ENCODE measurements around the gene DUSP5. TPM values are rescaled to one million over a fixed set of nuclear protein-coding genes. Genes with fewer than 3 reads are reported as not detected.
A peak's percentile ranks its signal among the peaks of the same experiment; 100 is the strongest.
"Not testable (repeated sequence)": the region's sequence is repeated elsewhere in the genome, so short reads cannot be mapped to it uniquely, and the experiment has no call there.

Gene DUSP5
- polyA plus RNA-seq, 6 donors from 2014 or later, result 6.0 to 29.7 (median 22.6) TPM

DNA sequence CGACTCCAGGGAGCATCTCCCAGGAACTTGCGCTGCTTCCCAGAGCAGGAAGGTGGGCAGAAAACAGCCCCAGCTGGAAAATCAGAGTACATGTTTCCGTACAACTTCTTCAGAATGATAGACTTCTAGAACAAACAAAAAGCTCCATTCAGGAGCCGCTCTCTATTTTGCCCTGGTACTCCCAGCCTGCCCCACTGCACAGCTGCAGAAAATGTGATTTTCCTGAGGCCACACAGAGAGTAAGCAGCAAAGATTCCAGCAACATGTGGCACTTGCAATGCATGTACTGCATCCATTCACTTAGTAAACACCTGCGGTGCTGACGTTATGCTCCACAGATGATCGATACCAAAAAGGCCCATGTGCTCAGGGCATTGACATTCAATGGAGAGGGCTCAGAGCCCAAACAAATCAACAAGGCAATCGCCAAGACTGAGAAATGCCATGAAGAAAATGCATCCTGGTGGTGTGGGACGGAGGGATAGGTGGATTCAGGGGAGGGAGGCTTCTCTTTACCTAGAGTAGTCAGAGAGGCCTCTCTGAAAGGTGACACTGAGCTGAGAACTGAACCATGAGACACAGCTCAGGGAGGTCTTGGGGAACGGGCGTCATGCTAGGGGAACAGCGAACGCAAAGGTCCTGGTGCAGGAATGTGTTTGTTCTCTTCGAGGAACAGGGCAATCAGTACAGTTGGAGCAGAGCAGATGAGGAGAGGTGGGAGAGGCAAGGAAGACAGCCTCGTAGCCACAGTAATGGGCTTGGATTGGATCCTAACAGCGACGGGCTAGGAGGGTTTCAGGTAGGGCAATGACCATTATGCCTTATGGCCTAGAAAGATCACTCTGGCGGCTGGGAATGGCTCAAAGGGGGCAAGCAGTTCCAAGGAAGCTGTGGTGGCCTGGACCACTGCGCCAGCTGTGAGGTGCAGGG, 35.3 kb upstream of the DUSP5 start:
- H3K4me3 Mint-ChIP-seq, result peak overlapping the region in 5 of 8 donors; percentile 6 to 63 (median 35)
- H3K4me1 Mint-ChIP-seq, result peaks cover 52 to 59% (median 58%) of the 10 kb centered on the region in 3 donors
- peaks cover 0 to 4% (median 0%) of the 10 kb centered on the region in 3 donors for H3K27me3 Mint-ChIP-seq
- H3K27ac Mint-ChIP-seq, result peak overlapping the region in 4 of 6 donors; percentile 33 to 68 (median 51)
- no peak for DNase-seq
- ATAC-seq (ENCODE audit: low read depth in 2 of 2), result no peak
- H3K36me3 Mint-ChIP-seq, result no peaks in the 10 kb centered on the region
- no peaks in the 10 kb centered on the region for H3K9me3 Mint-ChIP-seq

DNA sequence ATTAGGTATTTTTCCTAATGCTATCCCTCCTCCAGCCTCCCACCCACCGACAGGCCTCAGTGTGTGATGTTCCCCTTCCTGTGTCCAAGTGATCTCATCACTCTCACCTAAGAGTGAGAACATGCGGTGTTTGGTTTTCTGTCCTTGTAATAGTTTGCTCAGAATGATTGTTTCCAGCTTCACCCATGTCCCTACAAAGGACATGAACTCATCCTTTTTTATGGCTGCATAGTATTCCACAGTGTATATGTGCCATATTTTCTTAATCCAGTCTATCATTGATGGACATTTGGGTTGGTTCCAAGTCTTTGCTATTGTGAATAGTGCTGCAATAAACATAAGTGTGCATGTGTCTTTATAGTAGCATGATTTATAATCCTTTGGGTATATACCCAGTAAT, 29.4 kb upstream of the DUSP5 start:
- not testable (repeated sequence) for H3K4me1 Mint-ChIP-seq; H3K9me3 Mint-ChIP-seq; H3K27me3 Mint-ChIP-seq; ATAC-seq (ENCODE audit: low read depth in 2 of 2); H3K36me3 Mint-ChIP-seq; H3K4me3 Mint-ChIP-seq; DNase-seq
- peak overlapping the region in 2 of 6 donors; percentile 21 to 33 for H3K27ac Mint-ChIP-seq

DNA sequence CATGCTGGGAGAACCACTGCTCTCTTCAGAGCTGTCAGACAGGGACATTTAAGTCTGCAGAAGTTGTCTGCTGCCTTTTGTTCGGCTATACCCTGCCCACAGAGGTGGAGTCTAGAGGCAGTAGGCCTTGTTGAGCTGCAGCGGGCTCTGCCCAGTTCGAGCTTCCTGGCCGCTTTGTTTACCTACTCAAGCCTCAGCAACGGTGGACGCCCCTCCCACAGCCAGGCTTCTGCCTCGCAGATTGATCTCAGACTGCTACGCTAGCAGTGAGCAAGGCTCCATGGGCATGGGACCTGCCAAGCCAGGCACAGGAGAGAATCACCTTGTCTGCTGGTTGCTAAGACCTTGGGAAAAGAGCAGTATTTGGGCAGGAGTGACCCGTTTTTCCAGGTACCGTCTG, 27.2 kb upstream of the DUSP5 start:
- Mint-ChIP-seq H3K27ac (peak overlapping the region in 1 of 6 donors; percentile 61), H3K27me3 (peaks cover 0 to 14% (median 0%) of the 10 kb centered on the region in 3 donors)
- DNase-seq; H3K4me1 Mint-ChIP-seq; H3K9me3 Mint-ChIP-seq; H3K4me3 Mint-ChIP-seq; H3K36me3 Mint-ChIP-seq; ATAC-seq (ENCODE audit: low read depth in 2 of 2): not testable (repeated sequence)

DNA sequence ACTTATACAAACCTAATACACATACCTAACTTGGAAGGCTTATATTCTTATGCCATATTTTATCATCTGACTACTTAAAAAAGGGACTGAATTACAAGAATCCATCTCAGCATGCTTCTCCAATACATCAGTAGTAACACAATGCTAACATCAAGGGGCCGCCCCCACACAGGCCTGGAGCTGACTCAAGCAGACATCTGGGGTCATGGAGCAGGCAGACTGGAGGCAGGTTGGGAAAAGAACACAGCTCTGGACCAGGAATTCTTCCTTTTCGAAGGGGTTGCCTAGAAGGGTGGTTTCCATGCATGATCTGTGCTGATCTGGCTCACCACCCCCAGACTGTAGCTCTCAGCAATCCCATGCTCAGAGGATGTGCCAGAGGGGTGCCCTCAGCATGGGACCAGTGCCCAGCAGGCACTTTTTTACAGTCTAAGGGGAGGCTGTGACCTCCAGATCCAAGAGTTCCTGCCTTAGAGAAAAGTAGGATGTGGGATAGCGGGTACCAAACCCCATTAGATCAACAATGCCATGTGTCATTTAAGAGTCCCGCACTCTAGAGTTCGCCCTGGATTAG, 26.1 kb upstream of the DUSP5 start:
- Mint-ChIP-seq H3K36me3 (no peaks in the 10 kb centered on the region), H3K27ac (no peak overlapping the region), H3K4me3 (no peak overlapping the region), H3K9me3 (peaks cover 0 to 4% (median under 1%) of the 10 kb centered on the region in 7 donors), H3K4me1 (peaks cover 0 to 1% (median 0%) of the 10 kb centered on the region in 3 donors), H3K27me3 (peaks cover 0 to 14% (median 6%) of the 10 kb centered on the region in 3 donors)
- no peak for ATAC-seq (ENCODE audit: low read depth in 2 of 2)
- no peak for DNase-seq

DNA sequence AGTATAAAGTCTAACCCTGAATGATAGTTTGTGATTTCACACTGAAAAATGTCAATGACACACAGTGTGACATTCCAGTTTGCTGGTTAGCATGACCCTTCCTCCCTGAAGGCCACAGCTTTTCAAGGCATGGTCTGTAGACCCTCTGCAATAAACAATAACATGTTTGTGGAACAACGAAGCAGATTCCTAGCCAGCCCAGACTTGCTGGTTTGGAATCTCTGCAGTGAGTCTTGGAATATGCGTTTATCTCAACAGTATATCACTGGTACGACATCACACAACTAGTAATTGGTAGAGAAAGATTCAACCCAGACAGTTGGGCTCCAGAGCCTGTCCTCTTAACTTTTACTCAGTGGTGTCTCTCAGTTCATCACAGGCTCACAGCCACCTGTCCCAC, 23.7 kb upstream of the DUSP5 start:
- Mint-ChIP-seq H3K9me3 (peaks cover 0 to 4% (median 1%) of the 10 kb centered on the region in 7 donors), H3K4me3 (no peak overlapping the region)

DNA sequence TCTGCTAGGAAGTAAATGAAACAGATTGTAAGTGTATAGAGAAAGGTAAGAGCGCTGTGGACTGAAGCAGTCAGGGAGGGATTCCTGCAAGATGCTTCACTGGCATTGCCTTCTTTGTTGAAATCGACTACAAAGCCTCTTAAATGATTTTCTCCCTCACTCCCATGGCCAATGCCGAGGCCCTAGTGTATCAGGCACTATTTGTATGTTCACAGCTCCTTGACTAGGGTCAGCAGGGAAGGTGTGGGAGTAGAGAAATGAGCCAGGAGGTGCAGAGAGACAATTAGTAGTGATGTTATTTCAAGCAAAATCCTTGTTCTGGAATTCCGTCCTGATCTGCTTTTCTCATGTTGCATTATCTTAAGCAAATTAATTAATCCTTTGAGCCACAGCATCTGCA, 22.9 kb upstream of the DUSP5 start:
- DNase-seq (no peak), ATAC-seq (ENCODE audit: low read depth in 2 of 2) (no peak)
- H3K4me1 Mint-ChIP-seq, result peaks cover 0 to 3% (median 0%) of the 10 kb centered on the region in 3 donors
- no peak overlapping the region for H3K27ac Mint-ChIP-seq
- H3K9me3 Mint-ChIP-seq, result peaks cover 0 to 3% (median 0%) of the 10 kb centered on the region in 7 donors
- no peak overlapping the region for H3K4me3 Mint-ChIP-seq
- peaks cover 5 to 14% (median 12%) of the 10 kb centered on the region in 3 donors for H3K27me3 Mint-ChIP-seq
- no peaks in the 10 kb centered on the region for H3K36me3 Mint-ChIP-seq

More for the DNA sequence above, 23.7 kb upstream of the DUSP5 start:
- Mint-ChIP-seq H3K27me3 (peaks cover 5 to 14% (median 14%) of the 10 kb centered on the region in 3 donors), H3K36me3 (no peaks in the 10 kb centered on the region), H3K4me1 (peaks cover 0 to 3% (median 0%) of the 10 kb centered on the region in 3 donors), H3K27ac (no peak overlapping the region)
- ATAC-seq (ENCODE audit: low read depth in 2 of 2) (no peak), DNase-seq (no peak)

DNA sequence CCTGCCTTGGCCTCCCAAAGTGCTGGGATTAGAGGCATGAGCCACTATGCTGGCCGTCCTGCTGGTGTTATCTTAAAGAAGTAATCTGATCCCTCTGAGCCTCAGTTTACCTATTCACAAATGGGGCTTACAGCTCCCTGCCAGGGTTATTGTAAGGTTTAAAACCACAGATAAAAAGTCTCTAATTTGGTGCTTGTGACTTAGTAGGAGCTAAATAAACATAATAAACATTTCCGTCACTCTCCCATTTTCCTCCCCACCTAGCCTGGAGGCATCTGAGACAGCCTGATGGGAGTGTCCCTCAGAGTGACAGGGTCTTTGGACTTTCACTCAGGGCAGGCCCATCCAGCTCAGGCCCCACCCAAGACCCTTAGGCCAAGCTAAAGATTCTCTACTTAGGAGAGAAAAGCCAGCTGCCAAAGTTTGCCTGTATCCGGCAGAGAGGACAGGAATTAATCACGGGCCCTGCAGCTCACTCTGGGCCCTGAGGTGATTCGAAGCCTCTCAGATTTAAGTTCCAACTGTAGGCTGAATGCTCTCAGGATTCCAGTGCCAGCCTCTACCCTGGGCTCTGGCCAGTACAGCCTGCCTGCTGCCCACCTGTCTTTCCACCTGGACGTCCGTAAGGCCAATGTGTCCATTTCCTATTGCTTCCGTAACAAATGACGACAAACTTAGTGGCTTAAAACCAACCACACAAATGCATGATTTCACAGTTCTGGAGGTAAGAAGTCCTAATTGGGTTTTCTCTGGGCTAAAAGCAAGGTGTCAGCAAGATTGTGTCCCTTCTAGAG, 21.8 kb upstream of the DUSP5 start:
- Mint-ChIP-seq H3K4me3 (no peak overlapping the region), H3K27me3 (peaks cover 5 to 14% (median 12%) of the 10 kb centered on the region in 3 donors), H3K9me3 (peaks cover 0 to 3% (median 0%) of the 10 kb centered on the region in 7 donors), H3K36me3 (no peaks in the 10 kb centered on the region), H3K27ac (no peak overlapping the region), H3K4me1 (peaks cover 0 to 3% (median 0%) of the 10 kb centered on the region in 3 donors)
- DNase-seq, result no peak
- no peak for ATAC-seq (ENCODE audit: low read depth in 2 of 2)

DNA sequence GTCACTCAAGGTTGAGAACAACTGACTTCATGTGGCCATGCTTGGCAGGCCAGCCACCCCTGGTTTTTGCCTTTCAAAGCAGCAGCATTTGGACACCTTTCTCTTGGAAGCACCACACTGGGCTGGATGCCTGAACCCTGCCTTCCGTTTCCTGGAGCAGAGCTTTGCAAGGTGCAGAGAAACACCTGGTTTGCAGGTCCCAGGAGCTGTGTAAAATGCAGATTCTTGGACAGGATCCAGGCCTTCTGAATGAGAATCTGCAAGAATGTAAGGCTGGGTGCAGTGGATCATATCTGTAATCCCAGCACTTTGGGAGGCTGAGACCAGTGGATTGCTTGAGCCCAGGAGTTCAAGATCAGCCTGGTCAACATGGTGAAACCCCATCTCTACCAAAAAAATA, 18.0 kb upstream of the DUSP5 start:
- Mint-ChIP-seq H3K4me1 (peaks cover 0 to 3% (median 0%) of the 10 kb centered on the region in 3 donors), H3K4me3 (no peak overlapping the region), H3K36me3 (no peaks in the 10 kb centered on the region), H3K27ac (no peak overlapping the region), H3K9me3 (peaks cover 0 to 3% (median 0%) of the 10 kb centered on the region in 7 donors), H3K27me3 (peaks cover 5 to 27% (median 18%) of the 10 kb centered on the region in 3 donors)
- no peak for DNase-seq
- no peak for ATAC-seq (ENCODE audit: low read depth in 2 of 2)

DNA sequence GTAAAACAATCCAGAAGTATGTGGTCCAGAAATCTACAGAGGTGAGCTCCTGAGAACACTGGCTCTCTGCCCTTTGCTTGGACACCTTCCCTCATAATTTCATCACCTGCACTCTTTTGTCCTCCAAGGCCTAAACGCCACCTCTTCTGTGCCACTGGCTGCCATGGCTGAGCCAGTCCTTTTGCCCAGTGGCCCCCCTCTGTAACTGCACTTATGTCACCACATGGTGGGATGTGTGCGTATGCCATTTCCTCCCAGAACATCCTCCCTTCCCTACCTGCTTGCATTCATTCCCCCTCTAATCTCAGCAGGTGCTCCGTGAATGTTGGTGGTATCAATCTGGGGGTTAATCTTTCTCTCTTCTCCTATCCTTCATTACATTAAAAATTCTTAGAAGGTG, 17.3 kb upstream of the DUSP5 start:
- no peak overlapping the region for H3K4me3 Mint-ChIP-seq
- peaks cover 0 to 3% (median 0%) of the 10 kb centered on the region in 7 donors for H3K9me3 Mint-ChIP-seq
- DNase-seq, result no peak
- ATAC-seq (ENCODE audit: low read depth in 2 of 2), result no peak
- H3K36me3 Mint-ChIP-seq, result no peaks in the 10 kb centered on the region
- no peak overlapping the region for H3K27ac Mint-ChIP-seq
- H3K4me1 Mint-ChIP-seq, result peaks cover 0 to 3% (median 0%) of the 10 kb centered on the region in 3 donors
- H3K27me3 Mint-ChIP-seq, result peaks cover 5 to 27% (median 18%) of the 10 kb centered on the region in 3 donors

DNA sequence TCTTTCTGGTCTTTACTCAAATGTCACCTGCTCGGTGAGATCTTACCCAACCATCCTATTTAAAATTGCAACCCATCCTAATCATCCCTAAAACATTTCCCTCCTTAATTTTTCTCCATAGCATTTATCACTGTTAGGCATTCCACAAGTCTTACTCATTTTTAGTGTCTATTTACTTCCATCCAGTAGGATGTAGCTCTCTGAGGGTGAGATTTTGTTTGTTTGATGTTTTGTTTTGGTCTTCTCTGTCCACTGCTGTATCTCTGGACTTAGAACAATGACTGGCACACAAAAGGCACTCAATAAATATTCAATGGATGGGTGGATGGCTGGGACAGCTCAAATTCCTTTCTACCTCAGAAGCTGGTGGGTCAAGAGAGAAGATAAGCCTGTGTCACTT, 15.8 kb upstream of the DUSP5 start:
- H3K4me3 Mint-ChIP-seq, result no peak overlapping the region
- no peak overlapping the region for H3K27ac Mint-ChIP-seq
- H3K9me3 Mint-ChIP-seq, result peaks cover 0 to under 1% (median 0%) of the 10 kb centered on the region in 7 donors
- H3K4me1 Mint-ChIP-seq, result no peaks in the 10 kb centered on the region
- peaks cover 10 to 25% (median 18%) of the 10 kb centered on the region in 3 donors for H3K27me3 Mint-ChIP-seq
- ATAC-seq (ENCODE audit: low read depth in 2 of 2) (no peak), DNase-seq (no peak)
- H3K36me3 Mint-ChIP-seq, result no peaks in the 10 kb centered on the region

DNA sequence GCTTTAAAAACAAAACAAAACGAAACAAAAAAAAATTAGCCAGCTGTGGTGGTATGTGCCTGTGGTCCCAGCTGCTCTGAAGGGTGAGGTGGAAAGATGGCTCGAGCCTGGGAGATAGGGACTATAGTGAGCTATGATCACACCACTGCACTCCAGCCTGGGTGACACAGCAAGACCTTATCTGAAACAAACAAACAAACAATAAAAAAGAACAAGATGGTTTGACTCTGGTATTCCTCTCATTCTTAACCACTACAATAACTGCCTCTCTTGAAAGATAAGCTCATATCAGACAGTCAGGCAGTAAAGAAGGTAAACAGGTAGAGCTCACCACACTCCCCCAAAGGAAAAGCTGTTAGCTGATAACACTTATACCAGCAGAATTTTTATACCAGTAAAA, 14.1 kb upstream of the DUSP5 start:
- ATAC-seq (ENCODE audit: low read depth in 2 of 2) (no peak), DNase-seq (no peak)
- Mint-ChIP-seq H3K4me3 (no peak overlapping the region), H3K27ac (no peak overlapping the region), H3K36me3 (no peaks in the 10 kb centered on the region), H3K4me1 (peaks cover 0 to 5% (median 3%) of the 10 kb centered on the region in 3 donors), H3K9me3 (no peaks in the 10 kb centered on the region), H3K27me3 (peaks cover 21 to 30% (median 29%) of the 10 kb centered on the region in 3 donors)

DNA sequence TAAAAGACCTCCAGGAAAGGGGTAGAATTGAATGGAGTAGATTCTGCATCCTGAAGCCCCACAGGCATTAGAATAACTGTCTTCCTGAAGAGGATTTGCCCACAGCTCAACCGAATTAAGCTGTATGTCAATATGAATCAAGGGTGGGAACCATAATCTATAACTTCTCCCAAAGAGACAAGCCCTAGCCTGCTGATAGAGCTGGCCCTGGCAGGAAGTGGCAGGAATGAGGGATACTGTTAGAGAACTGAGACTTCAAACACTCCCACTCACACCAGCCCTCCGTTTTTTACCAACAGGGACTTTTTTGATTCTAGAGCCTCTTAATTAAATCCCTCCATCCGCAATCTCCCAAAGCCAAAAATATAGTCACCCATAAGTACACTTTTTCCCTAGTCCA, 12.2 kb upstream of the DUSP5 start:
- DNase-seq, result no peak
- Mint-ChIP-seq H3K27me3 (peaks cover 27 to 43% (median 36%) of the 10 kb centered on the region in 3 donors), H3K36me3 (no peaks in the 10 kb centered on the region), H3K4me3 (no peak overlapping the region), H3K4me1 (peaks cover 3 to 12% (median 11%) of the 10 kb centered on the region in 3 donors), H3K27ac (peak overlapping the region in 1 of 6 donors; percentile 15), H3K9me3 (no peaks in the 10 kb centered on the region)
- ATAC-seq (ENCODE audit: low read depth in 2 of 2), result no peak

Data from naive B cell (primary cell).